Measurements from ENCODE around the gene TMEM115. TPM values are rescaled to one million over a fixed set of nuclear protein-coding genes. Genes with fewer than 3 reads are reported as not detected.

The TMEM115 gene
- total and polyA plus RNA-seq, 10 of the 15 experiments (the other 5 are each of a cell fraction or from before 2014, with no cell fraction given) = 1.9 to 18.7 (median 13.2) TPM

DNA sequence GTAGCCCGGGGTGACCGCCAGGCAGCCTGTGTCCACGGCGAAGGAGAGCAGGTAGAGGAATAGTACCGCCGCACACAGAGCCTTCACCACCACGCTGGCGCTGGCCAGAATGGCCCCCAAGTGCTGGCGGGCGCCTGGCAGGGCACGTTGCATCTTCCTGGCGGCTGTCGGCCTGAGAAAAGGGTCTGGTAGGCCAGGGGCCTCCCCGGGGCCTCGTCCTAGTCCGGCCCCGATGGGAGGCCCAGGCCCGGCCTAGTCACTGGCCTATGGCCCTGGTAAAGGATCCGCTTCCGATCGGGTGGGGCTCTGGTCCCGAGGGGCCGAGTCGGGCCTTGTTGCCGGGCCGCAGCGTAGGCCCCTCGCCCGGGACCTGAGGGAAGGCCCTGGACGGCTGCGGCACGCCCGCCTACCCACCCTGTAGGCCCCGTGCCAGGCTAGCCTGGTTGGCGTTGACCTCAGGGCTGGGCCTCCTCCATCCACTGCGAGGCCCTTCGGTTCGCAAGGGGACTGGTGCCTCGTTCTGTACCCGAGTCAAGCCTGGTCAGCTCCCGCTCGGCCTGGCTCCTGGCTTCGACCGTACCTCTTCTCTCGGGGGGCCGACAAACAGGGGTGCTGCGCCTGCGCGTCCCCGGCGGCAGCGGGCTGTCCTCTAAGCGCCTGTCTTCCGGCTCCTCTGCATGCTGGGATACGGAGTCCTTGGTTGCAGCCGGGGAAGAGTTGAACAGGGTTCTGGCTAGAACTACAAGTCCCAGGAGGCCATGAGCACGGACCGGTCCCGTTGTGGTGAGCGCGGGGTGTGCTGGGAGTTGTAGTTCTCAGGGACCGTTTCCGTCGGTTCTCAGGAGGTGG, at the start of gene TMEM115 (continued):
- TF ChIP-seq ZNF384 (IDR thresholded peaks at IDR 0.05; ENCODE audit: borderline replicate concordance, low read depth, low read length) (0 out of 2 replicates have a peak, but pooled peaks have one; percentile 27), POLR2AphosphoS5 (IDR thresholded peaks at IDR 0.05; ENCODE audit: low read length) (peak; percentile 75; the same call in 1 of the 2 replicates), JUND (IDR thresholded peaks at IDR 0.05; ENCODE audit: low read depth, low read length) (no peak), CREM (IDR thresholded peaks at IDR 0.05; ENCODE audit: low read depth) (peak; percentile 99), ZNF207 (IDR thresholded peaks at IDR 0.05; ENCODE audit: borderline replicate concordance) (peak; percentile 37; the same call in 1 of the 2 replicates), CBFB (IDR thresholded peaks at IDR 0.05; ENCODE audit: low read depth) (peak; percentile 82), NR2F1 (conservative IDR thresholded peaks at IDR 0.05) (0 out of 2 replicates have a peak, but pooled peaks have one; percentile 43), SP1 (IDR thresholded peaks at IDR 0.05; ENCODE audit: low read depth, low read length) (peak; percentile 59), CREB1 (IDR thresholded peaks at IDR 0.05; ENCODE audit: low read depth) (peak; percentile 95), SMC3 (IDR thresholded peaks at IDR 0.05; ENCODE audit: borderline replicate concordance, low read length) (0 out of 2 replicates have a peak, but pooled peaks have one; percentile 7), DPF2 (IDR thresholded peaks at IDR 0.05) (no peak), TCF12 (IDR thresholded peaks at IDR 0.05; ENCODE audit: low read depth, low read length) (0 out of 2 replicates have a peak, but pooled peaks have one; percentile 37), POU2F2 (IDR thresholded peaks at IDR 0.05; ENCODE audit: borderline replicate concordance, low read depth, low read length) (peak; percentile 56; the same call in 1 of the 3 replicates), POLR2A (IDR thresholded peaks at IDR 0.05; ENCODE audit: low read depth, low read length) (peak; percentile 83)
- TF ChIP-seq, protein P1, sequence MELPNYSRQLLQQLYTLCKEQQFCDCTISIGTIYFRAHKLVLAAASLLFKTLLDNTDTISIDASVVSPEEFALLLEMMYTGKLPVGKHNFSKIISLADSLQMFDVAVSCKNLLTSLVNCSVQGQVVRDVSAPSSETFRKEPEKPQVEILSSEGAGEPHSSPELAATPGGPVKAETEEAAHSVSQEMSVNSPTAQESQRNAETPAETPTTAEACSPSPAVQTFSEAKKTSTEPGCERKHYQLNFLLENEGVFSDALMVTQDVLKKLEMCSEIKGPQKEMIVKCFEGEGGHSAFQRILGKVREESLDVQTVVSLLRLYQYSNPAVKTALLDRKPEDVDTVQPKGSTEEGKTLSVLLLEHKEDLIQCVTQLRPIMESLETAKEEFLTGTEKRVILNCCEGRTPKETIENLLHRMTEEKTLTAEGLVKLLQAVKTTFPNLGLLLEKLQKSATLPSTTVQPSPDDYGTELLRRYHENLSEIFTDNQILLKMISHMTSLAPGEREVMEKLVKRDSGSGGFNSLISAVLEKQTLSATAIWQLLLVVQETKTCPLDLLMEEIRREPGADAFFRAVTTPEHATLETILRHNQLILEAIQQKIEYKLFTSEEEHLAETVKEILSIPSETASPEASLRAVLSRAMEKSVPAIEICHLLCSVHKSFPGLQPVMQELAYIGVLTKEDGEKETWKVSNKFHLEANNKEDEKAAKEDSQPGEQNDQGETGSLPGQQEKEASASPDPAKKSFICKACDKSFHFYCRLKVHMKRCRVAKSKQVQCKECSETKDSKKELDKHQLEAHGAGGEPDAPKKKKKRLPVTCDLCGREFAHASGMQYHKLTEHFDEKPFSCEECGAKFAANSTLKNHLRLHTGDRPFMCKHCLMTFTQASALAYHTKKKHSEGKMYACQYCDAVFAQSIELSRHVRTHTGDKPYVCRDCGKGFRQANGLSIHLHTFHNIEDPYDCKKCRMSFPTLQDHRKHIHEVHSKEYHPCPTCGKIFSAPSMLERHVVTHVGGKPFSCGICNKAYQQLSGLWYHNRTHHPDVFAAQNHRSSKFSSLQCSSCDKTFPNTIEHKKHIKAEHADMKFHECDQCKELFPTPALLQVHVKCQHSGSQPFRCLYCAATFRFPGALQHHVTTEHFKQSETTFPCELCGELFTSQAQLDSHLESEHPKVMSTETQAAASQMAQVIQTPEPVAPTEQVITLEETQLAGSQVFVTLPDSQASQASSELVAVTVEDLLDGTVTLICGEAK (IDR thresholded peaks at IDR 0.05; ENCODE audit: borderline replicate concordance) = peak; percentile 94
- TF ChIP-seq, protein P2, sequence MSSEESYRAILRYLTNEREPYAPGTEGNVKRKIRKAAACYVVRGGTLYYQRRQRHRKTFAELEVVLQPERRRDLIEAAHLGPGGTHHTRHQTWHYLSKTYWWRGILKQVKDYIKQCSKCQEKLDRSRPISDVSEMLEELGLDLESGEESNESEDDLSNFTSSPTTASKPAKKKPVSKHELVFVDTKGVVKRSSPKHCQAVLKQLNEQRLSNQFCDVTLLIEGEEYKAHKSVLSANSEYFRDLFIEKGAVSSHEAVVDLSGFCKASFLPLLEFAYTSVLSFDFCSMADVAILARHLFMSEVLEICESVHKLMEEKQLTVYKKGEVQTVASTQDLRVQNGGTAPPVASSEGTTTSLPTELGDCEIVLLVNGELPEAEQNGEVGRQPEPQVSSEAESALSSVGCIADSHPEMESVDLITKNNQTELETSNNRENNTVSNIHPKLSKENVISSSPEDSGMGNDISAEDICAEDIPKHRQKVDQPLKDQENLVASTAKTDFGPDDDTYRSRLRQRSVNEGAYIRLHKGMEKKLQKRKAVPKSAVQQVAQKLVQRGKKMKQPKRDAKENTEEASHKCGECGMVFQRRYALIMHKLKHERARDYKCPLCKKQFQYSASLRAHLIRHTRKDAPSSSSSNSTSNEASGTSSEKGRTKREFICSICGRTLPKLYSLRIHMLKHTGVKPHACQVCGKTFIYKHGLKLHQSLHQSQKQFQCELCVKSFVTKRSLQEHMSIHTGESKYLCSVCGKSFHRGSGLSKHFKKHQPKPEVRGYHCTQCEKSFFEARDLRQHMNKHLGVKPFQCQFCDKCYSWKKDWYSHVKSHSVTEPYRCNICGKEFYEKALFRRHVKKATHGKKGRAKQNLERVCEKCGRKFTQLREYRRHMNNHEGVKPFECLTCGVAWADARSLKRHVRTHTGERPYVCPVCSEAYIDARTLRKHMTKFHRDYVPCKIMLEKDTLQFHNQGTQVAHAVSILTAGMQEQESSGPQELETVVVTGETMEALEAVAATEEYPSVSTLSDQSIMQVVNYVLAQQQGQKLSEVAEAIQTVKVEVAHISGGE (CRISPR knock-in tag; IDR thresholded peaks at IDR 0.05) = no peak
- TF ChIP-seq, protein P3, sequence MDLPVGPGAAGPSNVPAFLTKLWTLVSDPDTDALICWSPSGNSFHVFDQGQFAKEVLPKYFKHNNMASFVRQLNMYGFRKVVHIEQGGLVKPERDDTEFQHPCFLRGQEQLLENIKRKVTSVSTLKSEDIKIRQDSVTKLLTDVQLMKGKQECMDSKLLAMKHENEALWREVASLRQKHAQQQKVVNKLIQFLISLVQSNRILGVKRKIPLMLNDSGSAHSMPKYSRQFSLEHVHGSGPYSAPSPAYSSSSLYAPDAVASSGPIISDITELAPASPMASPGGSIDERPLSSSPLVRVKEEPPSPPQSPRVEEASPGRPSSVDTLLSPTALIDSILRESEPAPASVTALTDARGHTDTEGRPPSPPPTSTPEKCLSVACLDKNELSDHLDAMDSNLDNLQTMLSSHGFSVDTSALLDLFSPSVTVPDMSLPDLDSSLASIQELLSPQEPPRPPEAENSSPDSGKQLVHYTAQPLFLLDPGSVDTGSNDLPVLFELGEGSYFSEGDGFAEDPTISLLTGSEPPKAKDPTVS (IDR thresholded peaks at IDR 0.05; ENCODE audit: low read depth, low read length) = 0 out of 2 replicates have a peak, but pooled peaks have one; percentile 40
- TF ChIP-seq, protein P4, sequence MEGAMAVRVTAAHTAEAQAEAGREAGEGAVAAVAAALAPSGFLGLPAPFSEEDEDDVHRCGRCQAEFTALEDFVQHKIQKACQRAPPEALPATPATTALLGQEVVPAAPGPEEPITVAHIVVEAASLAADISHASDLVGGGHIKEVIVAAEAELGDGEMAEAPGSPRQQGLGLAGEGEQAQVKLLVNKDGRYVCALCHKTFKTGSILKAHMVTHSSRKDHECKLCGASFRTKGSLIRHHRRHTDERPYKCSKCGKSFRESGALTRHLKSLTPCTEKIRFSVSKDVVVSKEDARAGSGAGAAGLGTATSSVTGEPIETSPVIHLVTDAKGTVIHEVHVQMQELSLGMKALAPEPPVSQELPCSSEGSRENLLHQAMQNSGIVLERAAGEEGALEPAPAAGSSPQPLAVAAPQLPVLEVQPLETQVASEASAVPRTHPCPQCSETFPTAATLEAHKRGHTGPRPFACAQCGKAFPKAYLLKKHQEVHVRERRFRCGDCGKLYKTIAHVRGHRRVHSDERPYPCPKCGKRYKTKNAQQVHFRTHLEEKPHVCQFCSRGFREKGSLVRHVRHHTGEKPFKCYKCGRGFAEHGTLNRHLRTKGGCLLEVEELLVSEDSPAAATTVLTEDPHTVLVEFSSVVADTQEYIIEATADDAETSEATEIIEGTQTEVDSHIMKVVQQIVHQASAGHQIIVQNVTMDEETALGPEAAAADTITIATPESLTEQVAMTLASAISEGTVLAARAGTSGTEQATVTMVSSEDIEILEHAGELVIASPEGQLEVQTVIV (IDR thresholded peaks at IDR 0.05; ENCODE audit: borderline replicate concordance, partially characterized antibody) = peak; percentile 42
